OCI-M1 (cell line): Measurements from ENCODE around the gene PCGF2.

ENCODE experiments used
- DNase-seq: peaks from one replicate; lab custom pipeline; 2025; lab: John Stamatoyannopoulos, UW

The PCGF2 gene

DNA sequence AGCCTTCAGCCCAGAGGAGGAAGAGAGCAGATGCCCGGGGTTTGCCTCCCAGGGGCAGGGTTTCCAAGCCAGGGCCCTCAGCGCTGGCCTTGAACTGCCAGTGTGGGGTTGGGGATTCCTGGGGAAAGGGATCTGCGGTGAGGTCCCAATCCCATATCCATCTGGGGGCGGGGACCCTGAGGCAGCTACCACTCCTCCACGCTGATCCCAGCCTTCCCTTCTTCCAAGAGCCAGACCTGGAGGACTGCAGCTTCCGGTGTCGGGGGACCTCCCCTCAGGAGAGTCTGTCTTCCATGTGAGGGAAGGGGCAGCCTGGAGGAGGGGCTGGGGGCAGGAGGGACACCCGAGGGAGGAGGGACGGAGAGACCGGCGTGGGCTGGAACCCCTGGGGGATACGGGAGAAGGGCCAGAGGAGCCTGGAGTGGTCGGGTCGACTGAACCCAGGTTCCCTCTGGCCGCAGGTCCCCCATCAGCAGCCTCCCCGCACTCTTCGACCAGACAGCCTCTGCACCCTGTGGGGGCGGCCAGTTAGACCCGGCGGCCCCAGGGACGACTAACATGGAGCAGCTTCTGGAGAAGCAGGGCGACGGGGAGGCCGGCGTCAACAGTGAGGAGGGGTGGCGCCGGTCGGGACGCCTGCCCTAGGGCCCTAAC lies 28.7 kb downstream of the PCGF2 start:
- DNase-seq, result no peak

- DNase-seq, result no peak
These were observed 30.9 kb downstream of the PCGF2 start for GRCh38 chr17:38717139-38717745.

- no peak for DNase-seq
These were observed 31.6 kb downstream of the PCGF2 start for GRCh38 chr17:38716368-38717005.

- no peak for DNase-seq
These were observed 32.8 kb downstream of the PCGF2 start for GRCh38 chr17:38715216-38715943.

GRCh38 chr17:38713456-38714075 lies 34.6 kb downstream of the PCGF2 start:
- DNase-seq, result no peak

GRCh38 chr17:38712593-38712992 lies 35.5 kb downstream of the PCGF2 start:
- no peak for DNase-seq

DNA sequence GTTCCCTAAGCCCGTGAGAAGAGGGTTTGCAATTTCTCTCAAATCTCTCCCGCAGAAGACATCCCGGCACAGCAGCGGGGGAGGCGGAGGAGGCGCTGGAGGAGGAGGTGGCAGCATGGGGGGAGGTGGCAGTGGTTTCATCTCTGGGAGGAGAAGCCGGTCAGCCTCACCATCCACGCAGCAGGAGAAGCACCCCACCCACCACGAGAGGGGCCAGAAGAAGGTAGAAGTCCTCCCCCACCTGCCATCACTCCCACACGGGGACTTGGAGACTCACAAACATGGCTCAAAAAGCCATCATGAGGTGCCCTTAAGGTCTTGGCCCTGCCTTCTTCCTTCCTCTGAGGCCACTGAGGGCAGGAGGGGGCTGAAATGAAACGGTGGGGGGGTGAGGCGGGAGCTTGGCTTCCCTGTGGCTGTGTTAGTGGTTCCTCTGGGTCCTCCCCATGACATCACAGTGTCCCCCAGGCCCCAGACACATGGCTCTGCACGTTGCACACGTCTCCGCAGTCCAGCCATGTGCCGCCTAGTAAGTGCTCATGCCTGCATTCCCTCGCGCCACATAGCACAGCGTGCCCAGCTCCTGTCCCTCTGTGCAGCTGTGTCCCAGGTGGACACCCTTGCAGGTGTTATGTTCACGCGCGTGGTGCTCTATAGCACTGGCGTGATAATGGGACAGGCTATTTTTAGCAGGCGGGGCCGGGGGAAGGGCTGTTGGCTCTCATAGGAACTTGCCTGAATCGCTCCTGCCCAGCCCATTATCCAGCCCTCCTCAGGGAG lies 36.2 kb downstream of the PCGF2 start:
- no peak for DNase-seq

DNA sequence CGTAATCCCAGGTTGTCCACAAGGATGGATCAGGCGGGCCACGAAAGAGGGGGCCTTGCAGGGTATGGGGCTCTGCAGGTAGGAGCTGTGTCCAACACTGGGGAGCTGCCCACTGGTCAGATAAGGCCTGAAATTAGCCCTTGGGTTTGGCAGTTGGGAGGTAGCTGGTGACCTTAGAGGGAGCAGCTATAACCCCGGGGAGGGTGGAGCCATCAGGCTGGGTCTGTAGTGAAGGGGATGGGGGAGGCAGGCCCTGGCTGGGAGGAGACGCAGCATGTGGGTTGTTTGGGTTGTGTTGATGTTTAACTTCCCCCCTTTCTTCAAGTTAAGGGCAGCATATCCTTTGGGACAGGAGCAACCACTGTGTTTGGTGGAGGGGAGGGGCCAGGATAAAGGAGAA lies 37.2 kb downstream of the PCGF2 start:
- no peak for DNase-seq

- DNase-seq, result no peak
These were observed 37.6 kb downstream of the PCGF2 start for GRCh38 chr17:38710604-38710962.

DNA sequence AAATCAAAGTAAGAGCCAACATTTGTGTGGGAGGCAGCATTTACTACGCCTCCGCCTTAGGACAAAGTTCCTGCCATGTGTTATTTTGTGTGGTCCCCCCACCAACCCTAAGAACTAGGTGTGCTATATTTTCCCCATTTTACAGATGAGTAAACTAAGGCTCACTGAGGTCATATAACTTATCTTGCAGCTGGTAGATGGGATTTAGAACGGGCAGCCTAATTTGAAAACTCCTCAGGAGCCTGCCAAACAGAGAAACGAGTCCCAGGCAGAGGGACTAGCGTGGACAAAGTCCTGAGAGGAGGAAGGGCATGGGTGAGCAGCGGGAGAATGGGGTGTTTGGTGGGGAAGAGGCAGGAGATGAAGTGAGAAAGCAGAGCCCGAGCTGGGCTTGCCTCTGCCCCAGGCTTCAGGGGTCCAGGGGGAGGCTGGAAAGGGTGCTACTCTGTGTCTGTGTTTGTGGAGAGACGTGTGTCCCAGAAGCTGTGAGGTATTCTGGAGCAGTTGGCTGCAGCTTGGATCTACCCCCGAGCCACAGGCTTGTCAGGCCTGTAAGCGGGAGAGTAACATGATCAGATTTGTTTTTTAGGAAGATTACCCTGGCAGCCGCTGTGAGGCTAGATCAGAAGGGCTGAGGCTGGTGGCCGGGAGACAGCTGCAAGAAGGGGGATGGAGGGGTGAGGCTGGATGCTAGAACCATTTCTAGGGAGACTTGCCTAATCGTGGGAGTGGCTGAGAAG lies 38.1 kb downstream of the PCGF2 start:
- DNase-seq, result no peak

- no peak for DNase-seq
These were observed 38.9 kb downstream of the PCGF2 start for GRCh38 chr17:38709104-38709820.

DNA sequence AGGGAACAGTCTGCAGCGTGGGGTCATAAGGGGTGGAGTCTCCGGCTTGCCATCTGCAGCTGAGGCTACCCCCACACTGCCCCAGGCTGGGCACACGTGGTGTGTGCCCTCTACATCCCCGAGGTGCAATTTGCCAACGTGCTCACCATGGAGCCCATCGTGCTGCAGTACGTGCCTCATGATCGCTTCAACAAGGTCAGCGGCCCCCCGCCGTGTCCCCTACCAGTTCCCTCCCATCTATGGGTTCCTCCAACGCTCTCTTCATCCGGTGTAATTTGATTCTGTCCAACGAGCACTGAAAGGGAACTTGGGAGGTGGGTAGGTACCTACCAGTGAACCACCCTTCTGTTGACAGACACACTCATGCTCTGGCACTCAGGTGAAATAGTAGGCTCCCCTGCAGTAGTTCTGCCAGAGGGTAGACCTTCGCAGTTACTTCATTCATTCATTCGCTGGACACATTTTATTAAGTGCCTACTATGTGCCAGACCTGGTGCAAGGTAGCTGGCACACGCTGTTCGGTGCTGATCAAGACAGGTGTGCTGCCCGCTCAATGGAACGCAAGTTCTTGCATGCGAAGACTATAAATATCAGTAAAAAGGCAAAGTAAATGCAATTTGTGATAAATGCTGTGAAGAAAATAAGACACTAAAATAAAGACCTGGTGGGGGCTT lies 40.3 kb downstream of the PCGF2 start:
- DNase-seq, result no peak

DNA sequence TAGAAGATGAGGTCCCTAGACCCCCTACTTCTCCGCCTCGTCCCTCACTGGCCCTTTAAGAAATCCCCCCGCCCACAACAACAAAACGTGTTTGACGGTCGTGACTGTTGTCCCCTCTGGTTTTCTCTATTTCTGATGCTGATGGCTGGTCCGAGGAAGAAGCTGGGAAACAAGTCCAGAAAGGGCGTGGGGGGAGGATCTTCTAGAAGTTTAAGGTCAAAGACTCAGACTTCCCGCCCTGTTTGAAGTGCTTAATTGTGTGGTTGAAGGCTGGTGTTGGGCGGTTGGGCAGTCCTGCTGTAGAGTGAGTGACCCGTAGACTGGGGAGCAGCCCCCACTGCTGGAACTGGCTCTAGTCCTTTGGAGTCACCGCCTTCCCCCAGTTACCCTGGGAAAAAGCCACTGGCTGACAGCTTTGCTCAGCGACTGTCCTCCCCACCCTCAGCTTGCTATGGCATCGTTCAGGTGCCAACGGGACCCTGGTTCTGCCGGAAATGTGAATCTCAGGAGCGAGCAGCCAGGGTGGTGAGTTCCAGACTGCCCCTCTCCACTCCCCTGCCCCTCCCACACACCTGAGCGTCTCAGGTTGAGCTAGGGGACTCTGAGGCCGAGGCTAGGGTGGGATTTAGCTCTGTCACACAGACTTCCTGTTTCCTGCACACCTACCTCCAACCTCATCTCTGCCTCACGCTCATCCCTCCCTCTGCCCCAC lies 41.5 kb downstream of the PCGF2 start:
- DNase-seq, result peak; percentile 22

GRCh38 chr17:38705803-38706504 lies 42.2 kb downstream of the PCGF2 start:
- peak; percentile 31 for DNase-seq

DNA sequence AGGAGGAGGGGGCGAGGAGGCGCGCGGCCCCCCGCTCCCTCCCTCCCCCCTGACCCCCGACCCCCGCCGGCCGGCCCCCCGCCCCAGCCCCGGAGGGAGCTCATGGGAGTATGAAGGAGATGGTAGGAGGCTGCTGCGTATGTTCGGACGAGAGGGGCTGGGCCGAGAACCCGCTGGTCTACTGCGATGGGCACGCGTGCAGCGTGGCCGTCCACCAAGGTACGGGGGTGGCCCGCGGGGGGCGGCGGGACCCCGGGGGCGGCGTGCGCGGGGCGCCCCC lies 42.7 kb downstream of the PCGF2 start:
- peak; percentile 35 for DNase-seq

- DNase-seq, result peak; percentile 87
These were observed 43.3 kb downstream of the PCGF2 start, which contains the start of gene MLLT6 for GRCh38 chr17:38704606-38705522. Gene MLLT6 (plus strand): TSS chr17:38705273. CDS start chr17:38705633, 360 bp downstream.
